HFFc6 (cell line): Measurements from ENCODE around the gene FOXK1. TPM values are rescaled to one million over a fixed set of nuclear protein-coding genes. Genes with fewer than 3 reads are reported as not detected.
A peak's percentile ranks its signal among the peaks of the same experiment; 100 is the strongest.

Experiments used
- DNase-seq: peaks from one replicate; pipeline ENCODE4 v3.0.0-alpha.2; 2018
- H3K27ac Mint-ChIP-seq: 2 replicates; pipeline ENCODE4 v1.8.0; 2020; ENCODE audit warnings: mild to moderate bottlenecking, mixed read lengths
- H3K27me3 Mint-ChIP-seq: 2 replicates; pipeline ENCODE4 v1.8.0; 2021; ENCODE audit warnings: mild to moderate bottlenecking, moderate library complexity, mixed read lengths; ENCODE audit not compliant: insufficient read depth
- H3K36me3 Mint-ChIP-seq: 2 replicates; pipeline ENCODE4 v1.8.0; 2021; ENCODE audit warnings: low read depth, mixed read lengths
- H3K4me1 Mint-ChIP-seq: 2 replicates; pipeline ENCODE4 v1.8.0; 2020; ENCODE audit warnings: low read depth, mixed read lengths
- H3K4me3 Mint-ChIP-seq: 2 replicates; pipeline ENCODE4 v1.8.0; 2020; ENCODE audit warnings: mild to moderate bottlenecking, moderate library complexity, mixed read lengths
- H3K9me3 Mint-ChIP-seq: 2 replicates; pipeline ENCODE4 v1.8.0; 2020; ENCODE audit warnings: mild to moderate bottlenecking, mixed read lengths
- long read RNA-seq: library from polyadenylated mRNA; unstranded; transcript quantifications from one replicate; pipeline ENCODE4 v2.0.0, GENCODE V29; 2019
- total RNA-seq, 6 experiments: library from RNA; stranded (reverse); fragmentation: NEBNext Ultra II Directional; extraction: Animal tissue kit (Norgen Biotek cat#: 25700); gene quantifications; 2 replicates in 1 of 6; 3 replicates in 5 of 6; pipeline ENCODE4 v1.2.3, GENCODE V29; 2021
- TF ChIP-seq, protein P1 (sequence below): fragments of 200-600 bp; sonication (generic); IDR thresholded peaks from 2 replicates; pipeline ENCODE4 v1.5.0; 2021; ENCODE audit warnings: antibody characterized with exemption, mild to moderate bottlenecking

The FOXK1 gene
- total RNA-seq = 10 to 100 TPM; 33.8 to 39.4 (median 36.2) TPM
- long read RNA-seq, partial matches to known transcripts = 1 of 9 reads
- long read RNA-seq, other reads (novel, unspliced or antisense) = 8 of 9 reads

DNA sequence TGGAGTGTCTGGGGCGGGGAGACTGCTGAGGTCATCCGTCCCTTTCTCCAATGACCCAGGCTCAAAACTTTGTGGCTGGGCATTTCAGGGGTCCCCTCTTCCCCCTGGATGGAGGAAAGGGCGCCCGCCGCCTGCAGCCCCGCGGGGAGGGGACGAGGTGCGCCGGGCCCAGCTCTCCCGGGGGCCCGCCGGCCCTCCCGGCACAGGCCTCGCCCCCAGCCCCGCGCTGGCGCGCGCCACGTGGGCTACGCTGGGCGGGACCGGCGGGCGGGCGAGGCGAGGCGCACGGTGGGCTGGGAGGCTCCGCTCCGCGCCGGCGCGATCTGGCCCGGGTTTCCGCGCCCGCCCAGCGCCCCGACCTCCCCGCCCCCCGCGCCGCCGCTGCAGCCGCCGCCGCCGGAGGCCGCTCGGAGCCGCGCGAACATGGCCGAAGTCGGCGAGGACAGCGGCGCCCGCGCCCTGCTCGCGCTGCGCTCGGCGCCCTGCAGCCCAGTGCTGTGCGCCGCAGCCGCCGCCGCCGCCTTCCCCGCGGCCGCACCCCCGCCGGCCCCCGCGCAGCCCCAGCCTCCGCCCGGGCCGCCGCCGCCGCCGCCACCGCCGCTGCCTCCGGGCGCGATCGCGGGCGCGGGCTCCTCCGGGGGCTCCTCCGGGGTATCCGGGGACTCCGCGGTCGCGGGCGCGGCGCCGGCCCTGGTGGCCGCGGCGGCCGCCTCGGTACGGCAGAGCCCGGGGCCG is at the start of gene FOXK1:
FOXK1 (plus strand) TSS at position 410 of the 735 bp plus-strand sequence; CDS start at position 424, 14 bp downstream.
- Mint-ChIP-seq H3K9me3 (no peaks in the 10 kb centered on the region), H3K27me3 (peaks cover 2% of the 10 kb centered on the region), H3K4me3 (peak within 1 kb of the TSS; percentile 96), H3K27ac (peak within 1 kb of the TSS; percentile 99), H3K4me1 (peaks cover 14% of the 10 kb centered on the region), H3K36me3 (peaks cover 5% of the 10 kb centered on the region; the same call in 1 of the 2 replicates)
- TF ChIP-seq, protein P1, sequence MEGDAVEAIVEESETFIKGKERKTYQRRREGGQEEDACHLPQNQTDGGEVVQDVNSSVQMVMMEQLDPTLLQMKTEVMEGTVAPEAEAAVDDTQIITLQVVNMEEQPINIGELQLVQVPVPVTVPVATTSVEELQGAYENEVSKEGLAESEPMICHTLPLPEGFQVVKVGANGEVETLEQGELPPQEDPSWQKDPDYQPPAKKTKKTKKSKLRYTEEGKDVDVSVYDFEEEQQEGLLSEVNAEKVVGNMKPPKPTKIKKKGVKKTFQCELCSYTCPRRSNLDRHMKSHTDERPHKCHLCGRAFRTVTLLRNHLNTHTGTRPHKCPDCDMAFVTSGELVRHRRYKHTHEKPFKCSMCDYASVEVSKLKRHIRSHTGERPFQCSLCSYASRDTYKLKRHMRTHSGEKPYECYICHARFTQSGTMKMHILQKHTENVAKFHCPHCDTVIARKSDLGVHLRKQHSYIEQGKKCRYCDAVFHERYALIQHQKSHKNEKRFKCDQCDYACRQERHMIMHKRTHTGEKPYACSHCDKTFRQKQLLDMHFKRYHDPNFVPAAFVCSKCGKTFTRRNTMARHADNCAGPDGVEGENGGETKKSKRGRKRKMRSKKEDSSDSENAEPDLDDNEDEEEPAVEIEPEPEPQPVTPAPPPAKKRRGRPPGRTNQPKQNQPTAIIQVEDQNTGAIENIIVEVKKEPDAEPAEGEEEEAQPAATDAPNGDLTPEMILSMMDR = no peak
- DNase-seq = peak; percentile 40

DNA sequence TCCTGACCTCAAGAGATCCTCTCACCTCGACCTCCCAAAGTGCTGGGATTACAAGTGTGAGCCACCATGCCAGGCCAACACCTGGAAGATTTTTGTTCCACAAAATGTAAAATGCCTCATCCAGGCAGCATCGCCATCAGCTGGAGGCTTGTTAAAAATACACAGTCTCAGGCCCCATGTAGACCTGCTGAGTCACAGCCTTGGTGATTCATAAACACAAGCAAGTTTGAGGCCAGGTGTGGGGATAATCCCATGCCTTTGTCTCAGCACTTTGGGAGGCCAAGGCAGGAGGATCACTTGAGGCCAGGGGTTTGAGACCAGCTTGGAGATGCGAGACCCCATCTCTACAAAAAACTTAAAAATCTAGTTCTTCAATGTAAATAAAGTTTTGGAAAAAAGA is 49.1 kb upstream of the FOXK1 start:
- Mint-ChIP-seq H3K4me1 (peaks cover 25% of the 10 kb centered on the region), H3K27me3 (no peaks in the 10 kb centered on the region; the same call in 1 of the 2 replicates), H3K4me3 (no peak overlapping the region), H3K27ac (no peak overlapping the region), H3K36me3 (no peaks in the 10 kb centered on the region), H3K9me3 (no peaks in the 10 kb centered on the region)
- TF ChIP-seq, protein P1 = no peak
- DNase-seq = no peak

DNA sequence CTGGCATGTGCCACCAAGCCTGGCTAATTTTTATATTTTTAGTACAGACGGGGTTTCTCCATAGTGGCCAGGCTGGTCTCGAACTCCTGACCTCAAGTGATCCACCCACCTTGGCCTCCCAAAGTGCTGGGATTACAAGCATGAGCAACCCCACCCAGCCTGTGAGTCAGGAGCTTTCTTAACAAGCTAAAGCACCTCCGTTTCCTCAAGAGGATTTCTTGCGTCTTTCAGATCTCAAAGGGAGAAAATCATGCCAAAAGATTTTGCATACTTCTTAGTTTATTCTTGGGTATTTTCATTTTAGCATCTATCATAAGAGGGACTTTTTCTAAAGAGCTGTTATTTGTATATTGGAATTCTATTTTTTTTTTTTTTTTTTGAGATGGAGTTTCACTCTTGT is 47.9 kb upstream of the FOXK1 start:
- Mint-ChIP-seq H3K27ac (no peak overlapping the region), H3K27me3 (peaks cover 2% of the 10 kb centered on the region), H3K4me1 (peaks cover 25% of the 10 kb centered on the region), H3K4me3 (no peak overlapping the region), H3K9me3 (no peaks in the 10 kb centered on the region), H3K36me3 (no peaks in the 10 kb centered on the region)
- TF ChIP-seq, protein P1 = no peak
- no peak for DNase-seq

DNA sequence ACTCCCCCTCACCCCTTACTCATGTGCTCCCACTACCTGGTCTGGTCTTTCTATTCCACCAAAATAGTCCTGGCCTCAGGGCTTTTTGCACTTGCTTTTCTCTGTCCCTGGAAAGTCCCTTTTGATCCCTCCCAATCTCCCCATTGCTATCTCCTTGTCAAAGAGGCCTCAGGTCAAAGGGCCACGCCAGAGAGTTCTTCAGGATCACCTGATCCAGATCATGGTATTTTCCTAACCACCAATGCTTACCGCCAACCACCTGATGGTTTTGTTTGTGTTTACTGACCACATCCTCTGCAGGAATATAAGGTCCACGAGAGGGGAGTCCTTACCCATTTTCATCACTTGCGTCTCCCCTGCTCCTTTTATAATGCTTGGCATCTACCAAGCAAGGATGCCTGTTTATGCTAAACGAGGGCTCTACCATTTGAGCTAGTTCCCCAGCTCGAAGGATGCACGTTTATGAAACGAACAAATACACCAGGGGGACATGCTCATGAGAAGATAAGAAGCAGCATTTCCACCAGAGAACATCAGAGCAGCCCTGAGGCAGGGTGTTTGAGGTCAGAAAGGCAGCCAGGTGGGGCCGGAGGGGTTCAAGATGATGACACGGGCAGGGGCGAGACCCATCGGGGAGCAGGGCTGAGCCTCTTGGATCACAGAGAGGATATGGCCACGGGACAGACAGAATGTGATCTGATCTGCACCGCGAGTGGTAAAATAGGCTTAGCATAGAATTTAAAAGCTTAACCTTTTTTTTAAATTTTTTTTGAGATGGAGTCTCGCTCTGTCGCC is 43.1 kb upstream of the FOXK1 start:
- TF ChIP-seq, protein P1 = no peak
- Mint-ChIP-seq H3K9me3 (no peaks in the 10 kb centered on the region), H3K4me3 (no peak overlapping the region), H3K36me3 (no peaks in the 10 kb centered on the region), H3K27me3 (peaks cover 7% of the 10 kb centered on the region; the same call in 1 of the 2 replicates), H3K27ac (no peak overlapping the region), H3K4me1 (peaks cover 10% of the 10 kb centered on the region)
- no peak for DNase-seq

DNA sequence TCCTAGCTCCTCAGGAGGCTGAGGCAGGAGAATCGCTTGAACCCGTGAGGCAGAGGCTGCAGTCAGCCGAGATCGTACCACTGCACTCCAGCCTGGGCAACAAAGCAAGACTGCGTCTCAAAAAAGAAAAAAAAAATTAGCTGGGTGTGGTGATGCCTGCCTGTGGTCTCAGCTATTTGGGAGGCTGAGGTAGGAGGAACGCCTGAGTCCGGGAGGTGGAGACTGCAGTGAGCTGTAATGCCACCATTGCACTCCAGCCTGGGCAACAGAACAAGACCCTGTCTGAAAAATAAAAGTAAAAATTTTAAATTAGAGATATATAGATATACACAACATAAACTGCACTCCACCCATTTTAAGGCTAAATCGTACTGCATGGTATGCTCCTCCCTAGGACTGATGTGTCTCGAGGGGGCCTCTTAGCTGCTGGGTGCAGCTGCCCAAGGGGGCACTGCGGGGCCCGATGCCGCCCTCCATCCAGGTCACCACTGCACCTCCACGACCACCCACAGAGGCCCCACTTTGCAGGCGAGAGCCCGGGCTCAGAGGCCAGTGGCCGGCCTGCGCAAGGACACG is 40.9 kb upstream of the FOXK1 start:
- H3K27me3 Mint-ChIP-seq = peaks cover 7% of the 10 kb centered on the region; the same call in 1 of the 2 replicates
- H3K4me3 Mint-ChIP-seq = peak overlapping the region; percentile 79
- TF ChIP-seq, protein P1 = no peak
- H3K9me3 Mint-ChIP-seq = no peaks in the 10 kb centered on the region
- no peak for DNase-seq
- H3K4me1 Mint-ChIP-seq = peaks cover 7% of the 10 kb centered on the region
- H3K36me3 Mint-ChIP-seq = no peaks in the 10 kb centered on the region
- no peak overlapping the region for H3K27ac Mint-ChIP-seq
